Measurements from ENCODE around the gene SNAP47.

SNAP47 gene

DNA sequence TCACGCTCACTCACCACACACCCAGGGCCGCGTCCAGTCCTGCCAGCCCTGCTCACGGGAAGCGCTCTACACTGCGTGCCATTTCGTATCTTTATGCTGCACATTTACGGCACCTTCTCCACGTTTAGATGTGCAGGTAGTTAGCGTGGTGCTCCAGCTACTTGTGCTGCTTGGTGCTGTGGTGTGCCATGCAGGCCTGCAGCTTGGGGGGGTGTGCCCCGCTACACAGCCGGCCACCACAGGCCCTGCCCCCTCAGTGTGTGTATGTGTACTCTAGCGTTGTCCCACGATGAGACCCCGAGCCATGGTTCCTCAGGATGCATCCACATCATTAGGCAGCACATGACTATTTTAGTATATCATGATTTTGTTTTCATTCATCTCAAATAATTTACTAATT, 38.3 kb downstream of the SNAP47 start:
- H3K9ac ChIP-seq (ENCODE audit: low read depth, low read length, poor library complexity): no peak overlapping the region
- H3K14ac ChIP-seq (ENCODE audit: low read length): no peak overlapping the region
- no peaks in the 10 kb centered on the region for H3K79me1 ChIP-seq (ENCODE audit: low read depth, low read length)
- no peak overlapping the region for H2BK15ac ChIP-seq (ENCODE audit: low read length)
- H3K4me1 ChIP-seq (ENCODE audit: control insufficient read depth in 2 of 2, insufficient read depth in 1 of 2, low read depth in 1 of 2, low read length in 2 of 2): peaks cover 6 to 10% of the 10 kb centered on the region in 2 donors
- H4K8ac ChIP-seq (ENCODE audit: low read depth, low read length): no peak overlapping the region
- peaks cover 18 to 60% of the 10 kb centered on the region in 2 donors for H3K36me3 ChIP-seq (replicated peaks in 1 of 2; ENCODE audit: control insufficient read depth in 2 of 2, insufficient read depth in 2 of 2, low read length in 2 of 2)
- no peak overlapping the region for H3K23ac ChIP-seq (ENCODE audit: low read depth, low read length, poor library complexity)
- no peak overlapping the region for H3K4me3 ChIP-seq (ENCODE audit: low read length in 2 of 2)
- H2AFZ ChIP-seq (ENCODE audit: low read length): no peak overlapping the region
- H3K4me2 ChIP-seq (ENCODE audit: insufficient read depth, low read length, poor library complexity, severe bottlenecking): no peak overlapping the region
- WGBS, 2 donors (ENCODE audit: extremely low coverage in 2 of 2, insufficient read length in 2 of 2, insufficient replicate concordance in 1 of 2): no CpG with 5 or more reads among the region's 15 CpGs
- H3K18ac ChIP-seq (ENCODE audit: low read length): no peak overlapping the region
- H2AK5ac ChIP-seq (ENCODE audit: low read depth, low read length): no peak overlapping the region
- no peak for DNase-seq (ENCODE audit: low spot score)
- no peak overlapping the region for H4K91ac ChIP-seq (ENCODE audit: low read depth, low read length, poor library complexity)
- no peak overlapping the region for H2BK120ac ChIP-seq (ENCODE audit: low read depth, low read length)
- H3K4ac ChIP-seq (ENCODE audit: low read length): no peak overlapping the region
- no peaks in the 10 kb centered on the region for H3K9me3 ChIP-seq (replicated peaks in 1 of 2; ENCODE audit: control insufficient read depth in 2 of 2, insufficient read depth in 1 of 2, low read depth in 1 of 2, low read length in 2 of 2)
- H3K27ac ChIP-seq (replicated peaks; ENCODE audit: low read length): no peak overlapping the region
- H2BK12ac ChIP-seq (ENCODE audit: low read length): no peak overlapping the region
- H3K27me3 ChIP-seq (ENCODE audit: control insufficient read depth in 3 of 3, insufficient read depth in 3 of 3, low read depth in 1 of 3, low read length in 3 of 3): no peaks in the 10 kb centered on the region
- H2BK5ac ChIP-seq (ENCODE audit: low read length): no peak overlapping the region

DNA sequence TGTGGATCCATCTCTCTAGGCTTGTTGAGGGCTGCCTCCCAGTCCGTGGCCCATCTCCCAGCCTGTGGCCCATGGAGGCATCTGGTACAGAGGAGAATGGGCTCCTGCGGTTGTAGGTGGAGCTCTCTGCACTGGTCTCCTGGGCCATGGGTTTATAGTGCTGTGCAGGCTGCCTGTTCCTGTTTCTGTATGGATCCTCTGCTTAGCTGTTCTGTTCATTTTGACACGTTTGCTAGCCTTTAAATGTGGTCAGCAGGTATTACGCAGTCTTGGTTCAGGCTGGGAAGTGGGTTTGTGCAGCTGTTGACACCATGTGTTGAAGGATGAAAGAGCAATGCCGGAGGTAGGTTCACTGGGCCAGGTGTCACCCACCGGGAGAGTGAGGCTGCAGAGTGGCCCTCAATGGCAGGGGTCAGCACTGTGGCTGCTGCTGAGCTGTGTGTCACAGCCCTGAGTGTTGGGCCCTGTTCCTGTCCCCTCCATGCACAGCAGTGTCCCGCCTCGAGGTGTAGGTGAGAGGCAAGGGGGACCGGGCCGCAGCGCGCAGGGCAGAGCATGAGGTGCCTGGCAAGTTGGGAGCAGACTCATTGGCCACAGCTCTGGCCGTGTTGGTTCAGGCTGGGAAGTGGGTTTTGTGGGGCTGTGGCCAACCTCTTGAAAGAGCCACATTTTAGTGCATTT, 39.0 kb downstream of the SNAP47 start:
- no peak overlapping the region for H2BK5ac ChIP-seq (ENCODE audit: low read length)
- no peak overlapping the region for H3K4ac ChIP-seq (ENCODE audit: low read length)
- DNase-seq (ENCODE audit: low spot score): no peak
- no peak overlapping the region for H3K9ac ChIP-seq (ENCODE audit: low read depth, low read length, poor library complexity)
- H3K9me3 ChIP-seq (replicated peaks in 1 of 2; ENCODE audit: control insufficient read depth in 2 of 2, insufficient read depth in 1 of 2, low read depth in 1 of 2, low read length in 2 of 2): no peaks in the 10 kb centered on the region
- no peak overlapping the region for H2AFZ ChIP-seq (ENCODE audit: low read length)
- no peak overlapping the region for H3K27ac ChIP-seq (replicated peaks; ENCODE audit: low read length)
- no peak overlapping the region for H4K8ac ChIP-seq (ENCODE audit: low read depth, low read length)
- no peak overlapping the region for H3K23ac ChIP-seq (ENCODE audit: low read depth, low read length, poor library complexity)
- no peak overlapping the region for H4K91ac ChIP-seq (ENCODE audit: low read depth, low read length, poor library complexity)
- peaks cover 12 to 56% of the 10 kb centered on the region in 2 donors for H3K36me3 ChIP-seq (replicated peaks in 1 of 2; ENCODE audit: control insufficient read depth in 2 of 2, insufficient read depth in 2 of 2, low read length in 2 of 2)
- H3K4me2 ChIP-seq (ENCODE audit: insufficient read depth, low read length, poor library complexity, severe bottlenecking): no peak overlapping the region
- H3K4me1 ChIP-seq (ENCODE audit: control insufficient read depth in 2 of 2, insufficient read depth in 1 of 2, low read depth in 1 of 2, low read length in 2 of 2): peaks cover 6 to 10% of the 10 kb centered on the region in 2 donors
- no peaks in the 10 kb centered on the region for H3K27me3 ChIP-seq (ENCODE audit: control insufficient read depth in 3 of 3, insufficient read depth in 3 of 3, low read depth in 1 of 3, low read length in 3 of 3)
- peak overlapping the region; percentile 15 for H3K14ac ChIP-seq (ENCODE audit: low read length)
- no peak overlapping the region for H2AK5ac ChIP-seq (ENCODE audit: low read depth, low read length)
- H2BK120ac ChIP-seq (ENCODE audit: low read depth, low read length): no peak overlapping the region
- no peak overlapping the region for H3K4me3 ChIP-seq (ENCODE audit: low read length in 2 of 2)
- H2BK15ac ChIP-seq (ENCODE audit: low read length): no peak overlapping the region
- H3K79me1 ChIP-seq (ENCODE audit: low read depth, low read length): no peaks in the 10 kb centered on the region
- no peak overlapping the region for H3K18ac ChIP-seq (ENCODE audit: low read length)
- WGBS, 2 donors (ENCODE audit: extremely low coverage in 2 of 2, insufficient read length in 2 of 2, insufficient replicate concordance in 1 of 2): no CpG with 5 or more reads among the region's 13 CpGs
- no peak overlapping the region for H2BK12ac ChIP-seq (ENCODE audit: low read length)

DNA sequence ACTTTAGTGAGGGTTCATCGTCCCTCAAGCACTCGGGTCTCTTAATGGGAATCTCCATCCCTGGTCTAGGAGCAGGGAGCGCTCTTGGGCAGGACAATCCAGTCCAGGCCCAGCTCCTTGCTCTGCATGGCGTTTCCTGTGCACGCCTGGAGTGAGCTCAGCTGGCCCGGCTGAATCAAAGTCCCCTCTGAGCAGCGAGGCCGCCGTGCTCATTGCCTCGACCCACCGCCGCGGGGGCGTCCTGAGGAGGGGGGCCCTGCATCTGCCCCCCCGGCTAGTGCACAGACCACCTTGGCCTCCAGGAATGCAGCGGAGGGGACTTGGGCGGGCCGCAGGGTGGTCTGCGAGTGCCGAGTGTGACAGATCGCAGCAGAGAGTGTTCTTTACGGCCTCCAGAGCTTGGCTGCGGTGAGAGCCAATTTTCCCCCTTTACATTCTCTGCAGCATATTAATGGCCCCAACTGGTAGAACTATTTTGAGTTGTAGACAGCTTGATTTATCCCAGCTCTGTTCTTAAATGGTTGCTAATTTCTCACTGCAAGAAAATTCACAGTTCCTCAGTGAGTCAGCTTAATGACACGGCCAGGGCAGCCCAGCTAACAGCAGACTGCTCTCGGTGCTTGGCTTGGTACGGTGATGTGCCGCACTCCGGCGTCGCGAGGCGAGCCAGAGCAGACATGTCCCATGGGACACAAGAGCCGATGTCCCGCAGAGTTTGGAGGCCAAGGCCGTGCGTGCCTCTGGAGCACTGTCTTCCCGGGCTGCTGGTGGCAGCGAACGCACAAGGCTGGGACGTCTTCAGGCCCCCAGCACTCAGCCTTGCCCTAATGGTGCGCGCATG, 39.8 kb downstream of the SNAP47 start:
- H3K18ac ChIP-seq (ENCODE audit: low read length): peak overlapping the region; percentile 44
- no peak overlapping the region for H3K4ac ChIP-seq (ENCODE audit: low read length)
- H3K27ac ChIP-seq (replicated peaks; ENCODE audit: low read length): no peak overlapping the region
- peaks cover 6 to 10% of the 10 kb centered on the region in 2 donors for H3K4me1 ChIP-seq (ENCODE audit: control insufficient read depth in 2 of 2, insufficient read depth in 1 of 2, low read depth in 1 of 2, low read length in 2 of 2)
- H3K9me3 ChIP-seq (replicated peaks in 1 of 2; ENCODE audit: control insufficient read depth in 2 of 2, insufficient read depth in 1 of 2, low read depth in 1 of 2, low read length in 2 of 2): no peaks in the 10 kb centered on the region
- peaks cover 3% of the 10 kb centered on the region for H3K79me1 ChIP-seq (ENCODE audit: low read depth, low read length)
- H3K23ac ChIP-seq (ENCODE audit: low read depth, low read length, poor library complexity): no peak overlapping the region
- no CpG with 5 or more reads among the region's 42 CpGs for WGBS, 2 donors (ENCODE audit: extremely low coverage in 2 of 2, insufficient read length in 2 of 2, insufficient replicate concordance in 1 of 2)
- DNase-seq (ENCODE audit: low spot score): no peak
- H2AK5ac ChIP-seq (ENCODE audit: low read depth, low read length): no peak overlapping the region
- peak overlapping the region; percentile 57 for H4K8ac ChIP-seq (ENCODE audit: low read depth, low read length)
- no peak overlapping the region for H2BK15ac ChIP-seq (ENCODE audit: low read length)
- H2BK12ac ChIP-seq (ENCODE audit: low read length): no peak overlapping the region
- H2AFZ ChIP-seq (ENCODE audit: low read length): no peak overlapping the region
- no peak overlapping the region for H2BK120ac ChIP-seq (ENCODE audit: low read depth, low read length)
- peak overlapping the region; percentile 82 for H4K91ac ChIP-seq (ENCODE audit: low read depth, low read length, poor library complexity)
- peak overlapping the region; percentile 73 for H3K9ac ChIP-seq (ENCODE audit: low read depth, low read length, poor library complexity)
- H3K4me3 ChIP-seq (ENCODE audit: low read length in 2 of 2): no peak overlapping the region
- peaks cover 10 to 49% of the 10 kb centered on the region in 2 donors for H3K36me3 ChIP-seq (replicated peaks in 1 of 2; ENCODE audit: control insufficient read depth in 2 of 2, insufficient read depth in 2 of 2, low read length in 2 of 2)
- no peaks in the 10 kb centered on the region for H3K27me3 ChIP-seq (ENCODE audit: control insufficient read depth in 3 of 3, insufficient read depth in 3 of 3, low read depth in 1 of 3, low read length in 3 of 3)
- H3K14ac ChIP-seq (ENCODE audit: low read length): peak overlapping the region; percentile 86
- H2BK5ac ChIP-seq (ENCODE audit: low read length): no peak overlapping the region
- H3K4me2 ChIP-seq (ENCODE audit: insufficient read depth, low read length, poor library complexity, severe bottlenecking): no peak overlapping the region

- Histone ChIP-seq H3K27ac (replicated peaks; ENCODE audit: low read length) (peak overlapping the region; percentile 61), H3K4me1 (ENCODE audit: control insufficient read depth in 2 of 2, insufficient read depth in 1 of 2, low read depth in 1 of 2, low read length in 2 of 2) (peaks cover 6 to 10% of the 10 kb centered on the region in 2 donors), H3K23ac (ENCODE audit: low read depth, low read length, poor library complexity) (peak overlapping the region; percentile 6)
These were observed 40.6 kb downstream of the SNAP47 start for GRCh38 chr1:227775841-227776240.

More at GRCh38 chr1:227775841-227776240, 40.6 kb downstream of the SNAP47 start:
- H3K9me3 ChIP-seq (replicated peaks in 1 of 2; ENCODE audit: control insufficient read depth in 2 of 2, insufficient read depth in 1 of 2, low read depth in 1 of 2, low read length in 2 of 2): no peaks in the 10 kb centered on the region
- peak overlapping the region; percentile 69 for H2BK12ac ChIP-seq (ENCODE audit: low read length)
- no peak overlapping the region for H3K4me2 ChIP-seq (ENCODE audit: insufficient read depth, low read length, poor library complexity, severe bottlenecking)
- H3K4ac ChIP-seq (ENCODE audit: low read length): peak overlapping the region; percentile 47
- no peak overlapping the region for H2BK15ac ChIP-seq (ENCODE audit: low read length)
- no peak overlapping the region for H4K91ac ChIP-seq (ENCODE audit: low read depth, low read length, poor library complexity)
- H4K8ac ChIP-seq (ENCODE audit: low read depth, low read length): no peak overlapping the region
- H2AFZ ChIP-seq (ENCODE audit: low read length): no peak overlapping the region
- peak overlapping the region; percentile 68 for H3K9ac ChIP-seq (ENCODE audit: low read depth, low read length, poor library complexity)
- H3K4me3 ChIP-seq (ENCODE audit: low read length in 2 of 2): no peak overlapping the region
- peak overlapping the region; percentile 95 for H2AK5ac ChIP-seq (ENCODE audit: low read depth, low read length)
- no CpG with 5 or more reads among the region's 10 CpGs for WGBS, 2 donors (ENCODE audit: extremely low coverage in 2 of 2, insufficient read length in 2 of 2, insufficient replicate concordance in 1 of 2)
- H3K27me3 ChIP-seq (ENCODE audit: control insufficient read depth in 3 of 3, insufficient read depth in 3 of 3, low read depth in 1 of 3, low read length in 3 of 3): no peaks in the 10 kb centered on the region
- peak overlapping the region; percentile 79 for H2BK5ac ChIP-seq (ENCODE audit: low read length)
- H2BK120ac ChIP-seq (ENCODE audit: low read depth, low read length): no peak overlapping the region
- H3K79me1 ChIP-seq (ENCODE audit: low read depth, low read length): peaks cover 3% of the 10 kb centered on the region
- H3K18ac ChIP-seq (ENCODE audit: low read length): peak overlapping the region; percentile 54
- DNase-seq (ENCODE audit: low spot score): no peak
- peaks cover 16 to 48% of the 10 kb centered on the region in 2 donors for H3K36me3 ChIP-seq (replicated peaks in 1 of 2; ENCODE audit: control insufficient read depth in 2 of 2, insufficient read depth in 2 of 2, low read length in 2 of 2)
- H3K14ac ChIP-seq (ENCODE audit: low read length): peak overlapping the region; percentile 79
